GM12891 (cell line): Measurements from ENCODE around the gene CFAP298. TPM values are rescaled to one million over a fixed set of nuclear protein-coding genes. Genes with fewer than 3 reads are reported as not detected.
"Not testable (repeated sequence)": the region's sequence is repeated elsewhere in the genome, so short reads cannot be mapped to it uniquely, and the experiment has no call there.

Experiments used
- DNase-seq: peaks from one replicate; pipeline ENCODE4 v3.0.0; 2011; ENCODE audit warnings: low spot score; ENCODE audit not compliant: insufficient read length
- FAIRE-seq: peaks from 2 replicates; lab custom pipeline; 2011; peaks lifted over from hg19 to GRCh38; lab: Jason Lieb, UNC
- PAX5 ChIP-seq: IDR thresholded peaks from 2 replicates; pipeline ENCODE4 v1.6.1; 2011; ENCODE audit warnings: low read length, moderate library complexity, mild to moderate bottlenecking; ENCODE audit not compliant: insufficient read depth, severe bottlenecking
- POLR2A ChIP-seq: IDR thresholded peaks from 2 replicates; pipeline ENCODE4 v1.6.1; 2011; ENCODE audit warnings: low read depth, low read length, control low read depth
- POLR2AphosphoS5 ChIP-seq: IDR thresholded peaks from 2 replicates; pipeline ENCODE4 v1.6.1; 2011; ENCODE audit warnings: low read depth, low read length, control low read depth
- POU2F2 ChIP-seq: IDR thresholded peaks from 2 replicates; pipeline ENCODE4 v1.6.1; 2011; ENCODE audit warnings: low read depth, mild to moderate bottlenecking, control low read depth, low read length, moderate library complexity
- SPI1 ChIP-seq: IDR thresholded peaks from 2 replicates; pipeline ENCODE4 v1.6.1; 2011; ENCODE audit warnings: low read depth, low read length, control low read depth
- TAF1 ChIP-seq: IDR thresholded peaks from 2 replicates; pipeline ENCODE4 v1.6.1; 2011; ENCODE audit warnings: low read depth, low read length, control low read depth
- polyA plus RNA-seq: library from polyadenylated mRNA; unstranded; fragments of >200 nt; gene quantifications from one replicate; pipeline ENCODE4 v1.2.1, GENCODE V29; 2012; ENCODE audit warnings: low read depth, missing spikeins, inconsistent platforms; ENCODE audit not compliant: missing spikeins

The CFAP298 gene, protein sequence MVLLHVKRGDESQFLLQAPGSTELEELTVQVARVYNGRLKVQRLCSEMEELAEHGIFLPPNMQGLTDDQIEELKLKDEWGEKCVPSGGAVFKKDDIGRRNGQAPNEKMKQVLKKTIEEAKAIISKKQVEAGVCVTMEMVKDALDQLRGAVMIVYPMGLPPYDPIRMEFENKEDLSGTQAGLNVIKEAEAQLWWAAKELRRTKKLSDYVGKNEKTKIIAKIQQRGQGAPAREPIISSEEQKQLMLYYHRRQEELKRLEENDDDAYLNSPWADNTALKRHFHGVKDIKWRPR
- 28.1 TPM for polyA plus RNA-seq

- TF ChIP-seq SPI1 (no peak), TAF1 (peak; percentile 25), PAX5 (no peak), POU2F2 (0 out of 2 replicates have a peak, but pooled peaks have one; percentile 34), POLR2AphosphoS5 (peak; percentile 39; the same call in 1 of the 2 replicates), POLR2A (peak; percentile 53; the same call in 1 of the 2 replicates)
- DNase-seq (peak; percentile 84), FAIRE-seq (peak; percentile 90)
Observed at GRCh38 chr21:32612075-32612998, at the start of gene CFAP298. CFAP298 (minus strand) TSS chr21:32612377; CDS start chr21:32612243, 134 bp downstream.

- DNase-seq: not testable (repeated sequence)
Observed at GRCh38 chr21:32661026-32661782, 49.0 kb upstream of the CFAP298 start.

DNA sequence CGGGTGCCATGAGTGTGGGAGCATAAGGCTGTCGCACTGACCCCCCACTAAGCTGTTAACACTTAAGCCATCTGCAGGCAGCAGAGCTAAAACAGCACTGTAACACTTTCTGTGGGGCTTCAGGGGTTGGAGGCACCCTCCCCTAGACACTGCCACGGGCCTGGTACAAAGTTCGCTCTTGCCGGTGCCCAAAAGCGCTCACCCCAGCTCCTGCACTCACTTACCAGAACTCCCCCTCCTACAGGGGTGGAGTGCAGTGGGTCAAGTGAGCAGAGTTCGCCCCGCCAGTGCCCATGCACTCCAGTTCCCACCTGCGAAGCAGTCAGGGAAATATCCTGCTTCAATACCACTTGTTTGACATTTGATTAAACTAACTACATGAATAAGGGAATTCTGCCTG lies 46.3 kb upstream of the CFAP298 start:
- FAIRE-seq: no peak
- no peak for DNase-seq
- TF ChIP-seq PAX5 (no peak), POU2F2 (no peak), POLR2AphosphoS5 (no peak), SPI1 (no peak), POLR2A (no peak), TAF1 (no peak)

More at GRCh38 chr21:32661026-32661782, 49.0 kb upstream of the CFAP298 start:
- FAIRE-seq: not testable (repeated sequence)

DNA sequence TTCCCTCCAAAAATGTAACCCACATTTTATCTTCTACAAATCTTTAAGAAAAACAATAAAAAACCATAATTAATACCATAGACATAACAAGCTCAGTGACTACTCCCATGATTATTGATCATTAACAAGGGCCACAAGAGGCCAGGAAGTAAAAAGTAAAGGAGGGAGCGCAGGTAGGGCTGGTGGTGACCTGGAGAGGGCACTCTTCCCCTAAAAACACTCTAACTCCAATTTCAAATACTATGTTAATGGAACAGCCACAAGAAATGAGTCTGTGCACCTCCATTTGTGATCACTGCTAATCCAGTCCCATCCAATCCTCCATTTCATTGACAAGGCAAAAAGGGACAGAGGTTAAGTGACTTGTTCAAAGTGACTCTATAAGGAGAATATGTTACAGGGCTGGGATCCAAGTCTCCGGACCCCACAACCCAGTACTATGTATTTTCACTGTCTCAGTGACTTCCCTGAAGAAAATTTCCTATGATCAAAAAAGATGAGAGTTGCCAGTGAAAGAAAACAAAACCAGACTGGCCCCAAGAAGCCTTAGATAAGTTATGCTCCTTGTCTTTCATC lies 41.2 kb upstream of the CFAP298 start:
- TF ChIP-seq PAX5 (no peak), POLR2AphosphoS5 (no peak)
- FAIRE-seq: peak; percentile 64
- DNase-seq: peak; percentile 25

GRCh38 chr21:32648165-32648564 lies 36.0 kb upstream of the CFAP298 start:
- no peak for TF ChIP-seq PAX5
- TF ChIP-seq TAF1: no peak
- TF ChIP-seq POLR2A: no peak
- DNase-seq: no peak
- FAIRE-seq: no peak

DNA sequence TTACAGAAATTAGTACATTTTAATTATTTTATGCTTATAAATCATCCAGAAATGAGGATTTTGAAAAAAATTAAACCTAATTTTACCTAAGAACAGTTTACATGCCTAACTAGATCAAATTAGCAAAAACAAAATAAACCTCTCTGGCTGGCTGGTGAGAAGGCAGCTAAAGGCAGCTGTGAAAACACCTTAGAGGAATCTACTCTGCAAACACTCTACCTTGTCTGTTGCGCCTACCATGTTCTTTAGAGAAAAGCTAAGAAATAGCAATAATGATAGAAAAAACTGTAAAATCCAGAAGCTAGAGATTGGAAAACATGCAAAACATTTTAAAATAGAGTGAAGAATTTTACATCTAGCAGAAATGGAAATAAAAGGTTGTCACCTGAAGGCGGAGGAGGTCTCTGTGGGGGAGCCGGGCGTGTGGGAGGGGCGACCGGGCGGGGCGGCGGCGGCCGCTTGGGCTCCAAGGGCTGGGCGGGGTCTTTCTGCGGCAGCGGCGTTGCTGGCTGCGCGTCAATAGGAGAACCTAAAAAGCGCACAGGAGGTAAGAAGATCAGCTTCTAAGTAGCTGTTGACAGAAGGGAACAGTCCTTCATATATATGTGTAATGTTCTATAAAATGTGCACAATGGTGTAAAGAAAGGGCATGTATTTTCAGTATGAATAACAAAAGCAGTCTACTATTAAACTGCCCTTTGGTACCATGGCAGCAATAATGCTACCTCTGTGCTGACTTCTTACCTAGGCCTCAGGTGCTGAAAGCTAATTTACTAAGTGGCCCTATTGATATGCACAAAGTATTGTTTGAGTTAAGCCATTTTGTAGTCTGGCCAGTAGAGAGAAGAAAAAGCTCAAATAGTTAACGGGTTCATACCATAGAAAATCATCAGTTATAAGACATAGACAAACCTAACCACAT lies 33.3 kb upstream of the CFAP298 start:
- no peak for DNase-seq
- FAIRE-seq: no peak
- no peak for TF ChIP-seq TAF1

GRCh38 chr21:32641710-32642698 lies 29.8 kb upstream of the CFAP298 start:
- FAIRE-seq (no peak), DNase-seq (no peak)
- TF ChIP-seq POLR2AphosphoS5: no peak
- TF ChIP-seq POU2F2: no peak
- TF ChIP-seq PAX5: no peak
- TF ChIP-seq SPI1: no peak

DNA sequence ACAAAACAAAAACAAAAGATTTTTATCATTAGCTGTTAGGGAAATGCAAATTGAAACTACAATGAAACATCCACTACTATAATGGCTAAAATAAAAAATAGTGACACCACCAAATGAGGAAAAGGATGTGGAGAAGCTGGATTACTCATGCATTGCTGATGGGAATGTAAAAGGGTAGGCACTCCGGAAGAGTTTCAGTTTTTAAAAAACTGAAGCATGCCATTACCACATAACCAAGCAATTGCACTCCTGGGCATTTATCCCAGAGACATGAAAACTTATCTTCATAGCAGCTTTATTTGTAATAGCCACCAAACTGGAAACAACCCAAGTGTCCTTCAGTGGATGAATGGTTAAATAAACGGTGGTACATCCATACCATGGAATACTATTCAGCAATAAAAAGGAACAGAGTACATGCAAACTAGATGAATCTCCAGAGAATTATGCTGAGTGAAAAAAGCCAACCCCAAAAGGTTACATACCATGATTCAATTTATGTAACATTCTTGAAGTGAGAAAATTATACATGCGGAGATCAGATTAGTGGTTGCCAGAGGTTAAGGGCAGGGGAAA lies 14.5 kb upstream of the CFAP298 start:
- TF ChIP-seq TAF1: no peak
- FAIRE-seq: no peak
- DNase-seq: no peak

GRCh38 chr21:32618218-32618617 lies 6.0 kb upstream of the CFAP298 start:
- not testable (repeated sequence) for DNase-seq, FAIRE-seq
